HG03520 (cell line): ENCODE results near the gene ITIH6.

ENCODE experiments used
- ATAC-seq: cut with Tn5 transposase; IDR thresholded peaks from one replicate; pipeline ENCODE4 v1.9.1; 2021; ENCODE audit warnings: mild to moderate bottlenecking, moderate library complexity; ENCODE audit not compliant: unreplicated experiment

The ITIH6 gene

DNA sequence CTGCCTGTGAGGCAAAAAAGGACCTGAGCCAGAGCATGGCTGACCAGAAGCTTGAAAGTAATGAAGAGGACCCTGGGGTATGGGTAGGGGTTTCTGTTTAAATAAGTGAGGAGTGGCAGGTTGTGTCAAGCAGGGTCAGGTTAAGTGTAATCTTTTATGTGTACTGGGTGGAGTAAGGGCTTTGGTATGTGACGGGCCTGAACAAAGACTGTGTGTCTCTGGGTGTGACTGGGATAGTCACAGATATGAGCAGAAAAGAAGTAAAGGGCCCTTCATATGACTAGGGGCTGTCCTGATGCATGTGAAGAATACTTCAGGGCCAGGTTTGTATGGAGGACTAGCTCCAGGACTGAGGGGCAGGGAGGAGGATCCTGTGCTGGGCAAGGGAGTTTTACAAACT is 82.4 kb downstream of the ITIH6 start:
- ATAC-seq, result no peak

DNA sequence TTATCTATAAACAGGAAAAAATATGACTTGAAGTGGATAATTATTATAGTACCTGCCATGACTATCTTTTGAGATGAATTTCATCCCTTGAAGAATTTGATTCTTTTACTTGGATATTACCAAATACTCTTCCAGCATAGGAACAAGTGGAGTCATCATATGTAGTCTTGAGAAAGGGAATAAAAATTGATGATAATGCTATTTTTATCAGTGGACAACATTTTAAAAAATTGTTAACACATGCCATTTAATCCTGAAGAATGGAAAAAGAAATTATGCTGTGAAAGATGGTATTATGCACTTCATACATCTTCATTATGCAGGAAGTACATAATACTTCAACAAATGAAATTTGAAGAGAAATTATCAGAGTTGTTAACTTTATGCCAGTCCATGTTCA is 83.6 kb downstream of the ITIH6 start:
- no peak for ATAC-seq

DNA sequence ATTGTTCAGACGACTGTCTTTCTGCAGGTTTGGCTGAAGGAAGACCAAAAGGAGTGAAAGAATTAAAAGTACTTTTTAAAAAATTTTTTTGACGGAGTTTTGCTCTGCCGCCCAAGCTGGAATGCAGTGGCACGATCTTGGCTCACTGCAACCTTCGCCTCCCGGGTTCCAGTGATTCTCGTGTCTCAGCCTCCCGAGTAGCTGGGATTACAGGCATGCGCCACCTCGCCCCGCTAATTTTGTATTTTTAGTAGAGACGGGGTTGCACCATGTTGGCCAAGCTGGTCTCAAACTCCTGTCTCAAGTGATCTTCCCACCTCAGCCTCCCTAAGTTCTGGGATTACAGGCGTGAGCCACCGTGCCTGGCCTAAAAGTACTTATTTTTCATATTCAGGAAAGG is 86.3 kb downstream of the ITIH6 start:
- no peak for ATAC-seq

DNA sequence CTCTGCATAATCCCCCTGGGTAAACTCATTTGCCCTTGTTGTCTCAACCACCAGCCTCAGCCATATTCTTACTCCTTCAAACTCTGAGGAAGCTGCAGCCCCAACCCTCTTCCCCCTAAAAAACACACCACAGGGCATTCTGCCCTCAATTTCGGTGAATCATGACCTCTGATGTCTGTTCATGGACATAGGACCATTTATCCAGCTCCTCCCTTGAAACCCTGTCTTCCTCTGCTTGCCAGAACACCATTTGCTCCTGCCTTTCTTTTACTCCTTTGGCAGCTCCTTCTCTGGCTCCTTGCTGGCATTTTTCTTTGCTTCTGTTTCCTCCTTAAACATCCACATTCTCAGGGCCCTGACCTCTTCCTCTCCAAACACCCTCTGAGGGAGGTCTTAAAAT is 87.1 kb downstream of the ITIH6 start:
- ATAC-seq, result no peak

DNA sequence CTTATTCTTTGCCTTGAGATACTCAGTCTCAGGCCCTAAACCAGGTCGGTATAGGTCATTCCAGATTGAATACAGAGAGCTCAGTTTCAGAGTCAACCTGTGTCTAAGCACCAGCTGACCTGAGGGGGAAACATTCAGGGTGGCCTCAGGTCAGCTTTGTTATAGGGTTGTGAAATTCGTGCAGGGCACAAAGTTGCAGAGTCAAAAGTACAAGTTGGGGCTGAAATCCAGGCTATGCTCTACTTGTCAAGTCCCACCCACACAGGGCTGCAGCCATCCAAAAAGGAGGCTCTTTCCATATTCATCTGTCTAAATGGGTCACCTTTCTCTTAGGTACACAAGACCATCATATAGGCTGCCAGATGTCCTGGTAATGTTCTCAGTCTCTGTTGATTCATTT is 89.7 kb downstream of the ITIH6 start:
- no peak for ATAC-seq
